MM.1S (cell line): ENCODE results near the gene HMGCLL1.

Source experiments
- DNase-seq: peaks from one replicate; pipeline ENCODE4 v3.0.0-alpha.2; 2015
- H2AFZ ChIP-seq: fragments of 300-600 bp; sonication (generic); 2 replicates; pipeline ENCODE4 v1.6.0; 2016; ENCODE audit warnings: antibody characterized with exemption, low read length
- H3F3A ChIP-seq: fragments of 300-600 bp; sonication (generic); 2 replicates; pipeline ENCODE4 v1.6.1; 2016; ENCODE audit warnings: mild to moderate bottlenecking, antibody characterized with exemption, low read length, moderate library complexity, mixed read lengths; ENCODE audit not compliant: insufficient read depth
- H3K27ac ChIP-seq: fragments of 300-600 bp; sonication (generic); 2 replicates; pipeline ENCODE4 v1.5.1; 2016; ENCODE audit warnings: mild to moderate bottlenecking, low read length
- H3K27me3 ChIP-seq: fragments of 300-600 bp; sonication (generic); replicated peaks from 2 replicates; pipeline ENCODE4 v1.6.0; 2016; ENCODE audit warnings: low read length; ENCODE audit not compliant: insufficient read depth
- H3K36me3 ChIP-seq: fragments of 300-600 bp; sonication (generic); replicated peaks from 2 replicates; pipeline ENCODE4 v1.6.1; 2016; ENCODE audit warnings: mild to moderate bottlenecking, low read length, mixed read lengths; ENCODE audit not compliant: insufficient read depth
- H3K4me1 ChIP-seq: fragments of 300-600 bp; sonication (generic); 2 replicates; pipeline ENCODE4 v1.6.1; 2016; ENCODE audit warnings: low read length, mixed read lengths
- H3K4me2 ChIP-seq: fragments of 300-600 bp; sonication (generic); 2 replicates; pipeline ENCODE4 v1.6.0; 2016; ENCODE audit warnings: low read depth, low read length
- H3K4me3 ChIP-seq: fragments of 300-600 bp; sonication (generic); 2 replicates; pipeline ENCODE4 v1.5.1; 2016; ENCODE audit warnings: low read length, mixed read lengths
- H3K79me2 ChIP-seq: fragments of 300-600 bp; sonication (generic); 2 replicates; pipeline ENCODE4 v1.6.1; 2016; ENCODE audit warnings: mixed run types, low read length, mixed read lengths
- H3K9ac ChIP-seq: fragments of 300-600 bp; sonication (generic); 2 replicates; pipeline ENCODE4 v1.6.1; 2016; ENCODE audit warnings: low read length, mixed read lengths
- H3K9me2 ChIP-seq: fragments of 300-600 bp; sonication (generic); replicated peaks from 2 replicates; pipeline ENCODE4 v1.6.1; 2016; ENCODE audit warnings: mild to moderate bottlenecking, low read length, mixed read lengths; ENCODE audit not compliant: insufficient read depth
- H3K9me3 ChIP-seq: fragments of 300-600 bp; sonication (generic); replicated peaks from 2 replicates; pipeline ENCODE4 v1.6.1; 2016; ENCODE audit warnings: mild to moderate bottlenecking, low read length, mixed read lengths; ENCODE audit not compliant: insufficient read depth
- H4K20me1 ChIP-seq: fragments of 300-600 bp; sonication (generic); 2 replicates; pipeline ENCODE4 v1.6.1; 2016; ENCODE audit warnings: mild to moderate bottlenecking, low read length, moderate library complexity, mixed read lengths; ENCODE audit not compliant: insufficient read depth
- EZH2 ChIP-seq: fragments of 300-600 bp; sonication (generic); optimal IDR thresholded peaks from 2 replicates; pipeline ENCODE3; 2017; ENCODE audit warnings: low read depth, mild to moderate bottlenecking, antibody characterized with exemption, low read length, mixed read lengths
- EZH2phosphoT487 ChIP-seq: fragments of 300-600 bp; sonication (generic); IDR thresholded peaks from 2 replicates; pipeline ENCODE4 v1.6.1; 2018; ENCODE audit warnings: antibody characterized with exemption, low read length
- TF ChIP-seq, protein P1 (sequence below): fragments of 300-600 bp; sonication (generic); IDR thresholded peaks from 2 replicates; pipeline ENCODE4 v1.5.1; 2016; ENCODE audit warnings: antibody characterized with exemption, low read length, mixed read lengths

The HMGCLL1 gene

DNA sequence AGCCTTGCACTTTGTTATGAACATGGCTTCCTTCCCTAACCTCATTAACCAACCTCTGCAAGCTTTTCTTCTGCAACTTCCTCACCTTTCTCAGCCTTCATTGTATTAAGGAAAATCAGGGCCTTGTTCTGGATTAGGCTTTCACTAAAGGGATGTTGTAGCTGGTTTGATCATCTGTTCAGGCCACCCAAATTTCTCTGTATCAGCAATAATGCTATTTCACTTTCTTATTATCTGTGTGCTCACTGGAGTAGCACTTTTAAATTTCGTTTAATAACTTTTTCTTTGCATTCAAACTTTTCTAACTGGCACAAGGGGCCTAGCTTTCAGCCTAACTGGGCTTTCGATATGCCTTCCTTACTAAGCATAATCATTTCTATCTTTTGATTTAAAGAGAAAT lies 155.1 kb downstream of the HMGCLL1 start:
- no peak for DNase-seq
- Histone ChIP-seq H3K27me3 (no peaks in the 10 kb centered on the region), H3K9me2 (no peaks in the 10 kb centered on the region), H3K4me2 (no peak overlapping the region), H3K4me1 (no peaks in the 10 kb centered on the region), H3F3A (no peaks in the 10 kb centered on the region), H3K36me3 (no peaks in the 10 kb centered on the region), H3K79me2 (no peaks in the 10 kb centered on the region), H3K4me3 (no peak overlapping the region), H3K27ac (no peak overlapping the region), H4K20me1 (no peaks in the 10 kb centered on the region), H3K9me3 (no peaks in the 10 kb centered on the region), H3K9ac (no peak overlapping the region), H2AFZ (no peak overlapping the region)
- TF ChIP-seq, protein P1, sequence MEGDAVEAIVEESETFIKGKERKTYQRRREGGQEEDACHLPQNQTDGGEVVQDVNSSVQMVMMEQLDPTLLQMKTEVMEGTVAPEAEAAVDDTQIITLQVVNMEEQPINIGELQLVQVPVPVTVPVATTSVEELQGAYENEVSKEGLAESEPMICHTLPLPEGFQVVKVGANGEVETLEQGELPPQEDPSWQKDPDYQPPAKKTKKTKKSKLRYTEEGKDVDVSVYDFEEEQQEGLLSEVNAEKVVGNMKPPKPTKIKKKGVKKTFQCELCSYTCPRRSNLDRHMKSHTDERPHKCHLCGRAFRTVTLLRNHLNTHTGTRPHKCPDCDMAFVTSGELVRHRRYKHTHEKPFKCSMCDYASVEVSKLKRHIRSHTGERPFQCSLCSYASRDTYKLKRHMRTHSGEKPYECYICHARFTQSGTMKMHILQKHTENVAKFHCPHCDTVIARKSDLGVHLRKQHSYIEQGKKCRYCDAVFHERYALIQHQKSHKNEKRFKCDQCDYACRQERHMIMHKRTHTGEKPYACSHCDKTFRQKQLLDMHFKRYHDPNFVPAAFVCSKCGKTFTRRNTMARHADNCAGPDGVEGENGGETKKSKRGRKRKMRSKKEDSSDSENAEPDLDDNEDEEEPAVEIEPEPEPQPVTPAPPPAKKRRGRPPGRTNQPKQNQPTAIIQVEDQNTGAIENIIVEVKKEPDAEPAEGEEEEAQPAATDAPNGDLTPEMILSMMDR = no peak
- TF ChIP-seq EZH2phosphoT487 = no peak
- no peak for TF ChIP-seq EZH2

DNA sequence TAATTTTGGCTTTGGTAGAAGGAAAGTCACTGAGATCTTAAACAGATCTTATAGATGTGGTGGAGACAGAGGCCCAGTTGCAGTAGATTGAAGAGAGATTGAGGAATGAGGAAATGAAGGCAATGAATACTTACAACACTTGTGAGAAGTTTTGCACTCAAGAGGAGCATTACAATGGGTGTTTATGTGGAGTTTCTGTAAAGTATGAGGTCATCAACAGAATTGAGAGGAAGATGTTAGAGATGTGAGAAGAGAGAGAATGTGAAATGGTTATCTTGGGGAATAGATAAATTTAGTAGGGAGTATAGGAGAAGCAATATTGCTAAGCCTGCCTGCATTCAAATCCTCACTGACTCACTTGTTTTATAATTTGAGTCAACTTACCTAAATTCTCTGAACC lies 168.3 kb downstream of the HMGCLL1 start:
- H3K9me2 ChIP-seq = no peaks in the 10 kb centered on the region
- no peak overlapping the region for H3K9ac ChIP-seq
- no peak for DNase-seq
- no peaks in the 10 kb centered on the region for H3K79me2 ChIP-seq
- H3K36me3 ChIP-seq = no peaks in the 10 kb centered on the region
- H3F3A ChIP-seq = no peaks in the 10 kb centered on the region
- no peaks in the 10 kb centered on the region for H4K20me1 ChIP-seq
- TF ChIP-seq, protein P1 = no peak
- TF ChIP-seq EZH2phosphoT487 = no peak
- TF ChIP-seq EZH2 = no peak
- no peaks in the 10 kb centered on the region for H3K9me3 ChIP-seq
- no peaks in the 10 kb centered on the region for H3K27me3 ChIP-seq
- H3K4me3 ChIP-seq = no peak overlapping the region
- H3K4me1 ChIP-seq = no peaks in the 10 kb centered on the region
- H3K27ac ChIP-seq = no peak overlapping the region
- no peak overlapping the region for H2AFZ ChIP-seq
- no peak overlapping the region for H3K4me2 ChIP-seq

DNA sequence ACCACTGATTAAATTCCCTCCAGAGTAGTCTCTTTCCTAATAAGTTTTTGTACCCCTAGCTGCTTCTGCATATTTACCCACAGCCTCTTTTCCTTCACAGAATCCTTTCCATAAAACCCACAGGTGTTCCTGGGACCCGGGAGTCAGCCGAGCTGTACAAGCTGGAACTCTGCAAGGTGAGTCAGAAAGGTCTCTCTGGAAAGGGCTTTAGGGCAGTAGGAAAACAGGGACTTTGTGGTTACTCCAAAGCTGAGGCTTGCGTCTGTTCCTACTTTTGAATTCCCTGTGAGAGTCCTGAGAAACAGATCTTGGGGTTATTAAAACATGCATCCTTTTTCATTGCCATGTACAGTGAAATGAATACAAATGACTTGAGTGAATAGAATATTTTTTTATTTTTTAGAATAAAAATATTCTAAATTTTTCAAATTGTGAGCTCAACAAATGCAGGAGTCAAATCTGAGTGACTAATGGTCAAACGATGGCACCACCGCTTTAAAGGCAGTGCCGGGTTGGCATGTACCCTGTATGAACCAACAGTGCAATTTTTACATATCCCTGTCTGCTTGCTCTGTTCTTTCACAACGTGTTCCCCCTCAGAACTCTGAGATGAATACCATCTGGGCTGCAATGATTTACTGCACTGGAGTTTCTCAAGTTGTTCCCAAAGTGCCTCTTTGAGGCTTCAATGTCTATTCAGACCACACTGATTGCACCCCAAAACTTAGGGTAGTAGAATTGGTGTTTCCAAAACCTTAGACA lies 173.3 kb downstream of the HMGCLL1 start:
- H3K27me3 ChIP-seq = no peaks in the 10 kb centered on the region
- H2AFZ ChIP-seq = no peak overlapping the region
- H3K79me2 ChIP-seq = no peaks in the 10 kb centered on the region
- no peaks in the 10 kb centered on the region for H3K36me3 ChIP-seq
- no peaks in the 10 kb centered on the region for H3K4me1 ChIP-seq
- DNase-seq = no peak
- H3F3A ChIP-seq = no peaks in the 10 kb centered on the region
- H3K4me3 ChIP-seq = no peak overlapping the region
- H3K9me2 ChIP-seq = no peaks in the 10 kb centered on the region
- no peak overlapping the region for H3K9ac ChIP-seq
- no peak overlapping the region for H3K4me2 ChIP-seq
- no peak overlapping the region for H3K27ac ChIP-seq
- H4K20me1 ChIP-seq = no peaks in the 10 kb centered on the region
- TF ChIP-seq, protein P1 = no peak
- no peak for TF ChIP-seq EZH2phosphoT487
- no peak for TF ChIP-seq EZH2
- no peaks in the 10 kb centered on the region for H3K9me3 ChIP-seq
